HG02852 (cell line): ENCODE results near the gene SHMT2.
"Not testable (repeated sequence)": the region's sequence is repeated elsewhere in the genome, so short reads cannot be mapped to it uniquely, and the experiment has no call there.

Source experiments
- ATAC-seq: cut with Tn5 transposase; IDR thresholded peaks from one replicate; pipeline ENCODE4 v1.9.1; 2021; ENCODE audit warnings: mild to moderate bottlenecking, moderate library complexity; ENCODE audit not compliant: unreplicated experiment

The SHMT2 gene

DNA sequence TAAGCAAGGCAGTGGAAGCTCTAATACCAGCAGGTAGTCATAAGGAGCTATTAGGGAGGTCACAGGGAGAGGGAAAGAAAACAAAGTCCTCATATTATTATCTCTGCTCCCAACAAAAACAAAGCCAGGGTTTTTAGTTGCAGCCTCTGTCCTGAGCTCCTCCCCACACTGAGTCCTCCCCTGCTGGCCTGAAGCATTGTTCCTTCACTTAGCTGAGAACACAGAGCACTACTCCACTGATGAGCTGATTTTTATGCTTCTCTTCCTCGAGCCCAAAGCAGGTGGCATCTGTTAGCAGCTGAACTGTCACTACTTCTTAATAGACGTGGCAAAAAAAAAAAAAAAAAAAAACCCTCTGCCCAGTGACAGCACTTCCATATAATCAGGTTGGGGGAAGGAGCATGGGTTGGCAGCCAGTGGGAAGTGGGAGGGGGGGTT lies 31.9 kb downstream of the SHMT2 start:
- no peak for ATAC-seq

DNA sequence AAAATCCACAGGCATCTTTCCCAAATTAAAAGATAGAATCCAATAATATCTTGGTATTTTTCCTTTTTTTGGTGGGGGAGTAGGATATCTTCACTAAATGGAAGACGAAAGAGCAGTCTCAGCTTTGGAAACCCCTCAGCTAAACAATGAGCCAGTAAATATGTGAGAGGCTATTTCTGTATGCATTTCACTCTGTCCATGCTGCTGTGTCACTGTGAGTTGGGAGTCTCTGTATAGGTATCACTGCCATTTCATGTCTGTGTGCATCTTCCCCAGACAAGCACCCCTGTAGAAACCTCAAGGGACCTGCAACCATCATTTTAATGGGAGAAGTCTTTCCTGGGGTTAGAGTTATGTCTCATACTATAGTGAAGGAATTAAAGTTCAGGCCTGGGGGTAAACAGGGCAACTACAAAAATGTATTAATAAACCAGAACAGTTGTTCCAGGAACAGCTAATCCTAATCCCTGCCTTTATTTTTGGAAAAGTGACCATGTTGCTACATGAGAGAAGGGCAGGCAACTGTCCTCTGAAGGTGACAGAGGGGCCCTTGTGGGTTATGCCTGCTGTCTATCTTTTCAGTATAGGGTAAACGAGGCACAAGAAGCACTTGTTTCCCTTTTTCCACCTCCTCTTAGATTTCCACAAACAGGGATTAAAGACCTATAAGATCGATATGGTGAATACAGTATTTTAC lies 32.8 kb downstream of the SHMT2 start:
- no peak for ATAC-seq

DNA sequence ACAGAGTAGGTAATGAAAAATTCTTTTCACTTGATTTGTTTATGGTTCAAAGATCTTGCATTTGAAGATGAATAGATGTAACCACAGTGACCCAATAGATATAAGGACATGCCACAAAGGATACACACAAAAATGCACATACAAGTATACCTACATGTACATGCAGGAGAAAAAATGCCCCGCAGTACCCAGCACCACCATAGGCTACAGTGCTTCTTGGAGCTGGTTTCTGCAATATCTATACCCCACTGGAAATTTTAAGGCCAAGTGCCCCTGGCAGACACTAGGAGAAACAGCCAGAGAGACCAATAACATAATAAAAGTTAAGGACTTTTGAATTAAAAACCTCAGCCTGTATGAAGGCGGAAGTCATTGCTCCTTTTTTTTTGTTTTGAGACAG lies 33.6 kb downstream of the SHMT2 start:
- ATAC-seq: no peak

DNA sequence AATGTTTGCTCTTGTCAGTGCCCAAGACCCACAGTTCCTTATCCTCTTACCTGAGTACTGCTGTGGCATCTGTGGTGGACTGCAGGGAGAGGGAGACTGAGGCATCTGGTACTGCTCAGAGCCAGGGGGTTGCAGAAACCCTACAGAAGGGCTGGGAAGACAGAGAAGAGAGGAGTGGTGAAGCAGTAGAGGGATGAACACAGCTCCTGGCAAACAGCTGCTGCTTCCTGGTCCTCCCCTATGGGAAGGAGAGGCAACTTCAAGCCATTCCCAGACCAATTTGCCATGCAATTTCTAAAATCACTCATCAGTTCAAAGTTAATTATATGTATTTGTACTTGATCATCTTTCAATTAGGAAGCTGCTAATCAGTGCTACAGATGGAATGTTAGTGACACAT lies 37.2 kb downstream of the SHMT2 start:
- ATAC-seq: no peak

DNA sequence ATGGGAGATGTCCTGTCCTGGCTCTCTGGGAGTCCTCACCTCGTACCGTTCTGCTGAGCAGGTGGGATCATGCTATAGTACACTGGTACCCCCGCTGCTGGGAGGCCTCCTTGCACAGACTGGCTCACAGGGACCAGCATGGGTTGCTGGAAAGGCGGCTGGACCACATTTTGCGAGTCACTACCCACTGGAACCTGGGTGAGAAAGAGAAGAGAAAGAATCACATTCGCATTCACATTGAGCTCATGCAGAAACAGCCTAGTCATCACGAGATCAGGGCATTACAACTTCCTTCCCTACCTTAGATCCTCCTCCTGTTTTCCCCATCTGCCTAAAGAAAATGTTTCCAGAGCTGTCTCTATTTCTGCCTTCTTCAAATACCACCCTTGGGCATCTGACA lies 38.8 kb downstream of the SHMT2 start:
- ATAC-seq: no peak

DNA sequence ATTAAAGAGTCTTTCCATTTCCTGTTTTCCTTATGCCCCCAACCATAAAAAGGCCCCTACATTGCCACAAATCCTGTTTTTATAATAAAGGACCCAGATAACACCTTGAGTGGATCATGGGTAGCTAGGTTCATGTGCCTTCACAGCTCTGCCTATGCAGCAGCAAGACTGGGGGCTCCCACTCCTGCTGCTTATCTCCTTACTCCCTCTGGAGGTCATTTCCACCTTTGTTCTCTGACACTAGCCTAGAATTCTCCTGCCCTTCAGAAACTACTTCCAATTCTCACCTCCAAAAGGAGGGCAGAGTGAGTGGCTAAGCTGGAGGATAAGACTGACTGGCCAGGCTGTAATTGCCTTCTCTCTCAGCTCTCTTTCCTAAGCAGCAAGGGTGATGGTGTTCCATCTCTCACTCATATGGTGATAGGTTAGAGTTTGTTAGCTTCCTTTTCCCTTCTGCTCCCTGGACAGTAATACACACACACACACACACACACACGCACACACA lies 41.5 kb downstream of the SHMT2 start:
- no peak for ATAC-seq

DNA sequence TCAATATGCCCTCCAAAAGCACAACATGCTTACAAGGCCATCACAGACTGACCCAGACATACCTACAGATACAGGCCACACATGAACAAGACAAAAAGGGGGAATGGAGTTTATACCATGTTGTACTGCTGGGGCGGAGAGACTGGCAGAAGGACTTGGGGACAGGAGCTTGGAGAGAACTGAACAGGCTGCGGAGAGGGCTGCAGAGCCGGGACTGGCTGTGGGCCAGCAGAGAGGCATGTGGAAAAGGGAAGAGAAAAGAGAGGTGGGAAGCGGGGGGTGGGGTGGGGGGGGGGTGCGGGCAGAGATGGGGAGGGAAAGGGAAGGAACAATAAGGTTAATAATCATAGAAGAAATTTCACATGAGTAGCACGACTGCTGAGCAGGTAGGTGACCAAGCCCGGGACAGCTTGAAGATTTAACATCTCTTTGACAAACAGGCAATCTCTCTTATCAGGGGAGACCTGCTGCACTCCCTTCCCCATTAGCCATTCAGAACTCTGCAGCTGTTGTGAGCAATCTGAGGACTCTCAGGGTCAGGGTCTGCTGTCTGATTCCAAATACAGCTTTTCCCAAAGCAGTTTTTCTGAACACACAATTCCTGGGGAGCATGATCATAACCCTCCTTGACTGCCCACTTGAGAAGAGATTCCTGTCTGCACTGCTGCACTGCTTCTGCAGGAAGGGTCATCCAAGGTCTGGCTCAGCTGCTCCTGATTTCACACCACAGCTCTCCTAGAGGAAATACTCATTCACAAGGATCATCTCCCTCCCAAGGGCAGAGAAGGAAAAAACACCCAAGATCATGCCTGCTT lies 43.0 kb downstream of the SHMT2 start:
- ATAC-seq: no peak

DNA sequence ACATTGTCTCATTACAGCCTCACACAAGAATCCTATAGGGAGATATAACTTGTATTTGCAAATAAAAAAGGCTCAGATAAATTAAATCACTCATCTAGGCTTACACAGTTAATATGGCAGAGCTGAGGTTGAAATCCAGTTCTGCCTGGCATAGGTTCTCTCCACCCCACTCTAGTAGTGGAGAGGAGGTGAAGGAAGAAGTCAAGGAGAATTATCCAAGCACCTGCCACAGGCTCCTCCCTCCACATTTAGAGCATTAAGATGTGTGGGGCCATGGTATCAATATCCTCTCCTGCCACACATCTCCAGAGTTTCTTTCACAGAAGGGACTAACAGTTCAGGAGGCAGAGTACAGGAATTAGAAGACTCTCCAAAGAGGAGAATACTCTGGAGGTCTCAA lies 44.0 kb downstream of the SHMT2 start:
- ATAC-seq: no peak

DNA sequence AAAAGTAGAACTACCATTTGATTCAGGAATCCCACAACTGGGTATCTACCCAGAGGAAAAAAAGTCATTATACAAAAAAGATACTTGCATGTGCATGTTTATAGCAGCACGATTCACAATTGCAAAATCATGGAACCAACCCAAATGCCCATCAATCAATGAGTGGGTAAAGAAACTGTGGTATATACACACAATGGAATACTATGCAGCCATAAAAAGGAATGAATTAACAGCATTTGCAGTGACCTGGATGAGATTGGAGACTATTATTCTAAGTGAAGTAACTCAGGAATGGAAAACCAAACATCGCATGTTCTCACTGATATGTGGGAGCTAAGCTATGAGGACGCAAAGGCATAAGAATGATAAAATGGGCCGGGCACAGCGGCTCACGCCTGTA lies 46.7 kb downstream of the SHMT2 start:
- not testable (repeated sequence) for ATAC-seq

DNA sequence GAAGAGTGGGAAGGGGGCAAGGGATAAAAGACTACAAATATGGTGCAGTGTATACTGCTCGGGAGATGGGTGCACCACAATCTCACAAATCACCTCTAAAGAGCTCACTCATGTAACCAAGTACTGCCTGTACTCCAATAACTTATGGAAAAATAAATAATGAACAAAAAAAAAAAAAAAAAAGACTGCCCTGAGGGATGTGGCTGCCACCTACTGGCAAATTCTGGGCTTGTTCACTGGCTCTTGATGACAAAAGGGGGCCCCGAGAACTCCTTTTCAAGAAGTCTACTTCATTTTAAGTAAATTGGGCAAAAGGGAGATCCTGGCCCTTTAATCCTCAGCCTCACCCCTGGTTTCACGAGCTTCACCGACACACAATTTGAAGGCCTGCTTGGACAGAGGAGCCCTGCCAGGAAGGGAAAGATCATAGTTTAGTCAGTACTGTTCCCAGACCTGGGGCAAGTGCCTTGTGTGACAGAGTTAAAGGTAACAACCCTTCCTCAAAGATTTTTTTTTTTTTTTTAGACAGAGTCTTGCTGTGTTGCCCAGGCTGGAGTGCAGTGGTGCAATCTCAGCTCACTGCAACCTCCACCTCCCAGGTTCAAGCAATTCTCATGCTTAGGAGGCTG lies 47.5 kb downstream of the SHMT2 start:
- ATAC-seq: no peak

DNA sequence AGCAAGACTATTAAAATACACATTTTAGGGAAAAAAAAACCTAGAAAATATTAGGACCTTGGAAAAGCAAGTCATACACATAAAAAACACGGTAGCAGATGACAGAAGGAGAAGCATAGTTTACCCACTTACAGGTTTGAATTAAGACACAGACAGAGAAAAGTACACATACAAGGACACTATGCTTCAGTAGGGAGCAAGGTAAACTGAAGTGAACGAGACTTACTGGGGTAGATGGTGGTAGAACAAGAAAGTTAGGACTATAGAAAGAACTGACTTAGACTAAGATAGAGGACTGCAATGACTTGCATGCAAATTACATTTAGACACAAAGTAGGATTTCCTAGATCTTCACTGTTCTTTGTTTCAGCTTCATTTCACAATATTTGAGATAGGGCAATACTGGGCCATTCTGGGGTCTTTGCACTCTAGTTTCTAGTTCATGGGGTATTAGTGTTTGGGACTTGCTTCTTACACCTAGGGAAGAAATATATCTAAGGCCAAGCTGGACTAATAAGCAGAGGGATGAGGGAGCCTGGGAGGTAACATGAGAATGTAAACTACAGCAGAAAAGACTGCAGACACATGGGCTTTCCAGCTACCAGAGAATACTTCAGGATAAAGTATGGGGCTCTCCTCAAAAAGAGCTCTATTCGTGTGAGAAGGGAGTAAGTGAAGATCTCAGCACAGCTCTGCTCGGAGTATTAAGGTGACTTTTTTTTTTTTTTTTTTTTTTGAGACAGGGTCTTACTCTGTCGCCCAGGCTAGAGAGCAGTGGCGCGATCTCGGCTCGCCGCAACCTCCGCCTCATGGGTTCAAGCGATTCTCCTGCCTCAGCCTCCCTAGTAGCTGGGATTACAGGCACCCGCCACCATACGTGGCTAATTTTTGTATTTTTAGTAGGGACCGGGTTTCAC lies 49.2 kb downstream of the SHMT2 start:
- ATAC-seq: no peak

DNA sequence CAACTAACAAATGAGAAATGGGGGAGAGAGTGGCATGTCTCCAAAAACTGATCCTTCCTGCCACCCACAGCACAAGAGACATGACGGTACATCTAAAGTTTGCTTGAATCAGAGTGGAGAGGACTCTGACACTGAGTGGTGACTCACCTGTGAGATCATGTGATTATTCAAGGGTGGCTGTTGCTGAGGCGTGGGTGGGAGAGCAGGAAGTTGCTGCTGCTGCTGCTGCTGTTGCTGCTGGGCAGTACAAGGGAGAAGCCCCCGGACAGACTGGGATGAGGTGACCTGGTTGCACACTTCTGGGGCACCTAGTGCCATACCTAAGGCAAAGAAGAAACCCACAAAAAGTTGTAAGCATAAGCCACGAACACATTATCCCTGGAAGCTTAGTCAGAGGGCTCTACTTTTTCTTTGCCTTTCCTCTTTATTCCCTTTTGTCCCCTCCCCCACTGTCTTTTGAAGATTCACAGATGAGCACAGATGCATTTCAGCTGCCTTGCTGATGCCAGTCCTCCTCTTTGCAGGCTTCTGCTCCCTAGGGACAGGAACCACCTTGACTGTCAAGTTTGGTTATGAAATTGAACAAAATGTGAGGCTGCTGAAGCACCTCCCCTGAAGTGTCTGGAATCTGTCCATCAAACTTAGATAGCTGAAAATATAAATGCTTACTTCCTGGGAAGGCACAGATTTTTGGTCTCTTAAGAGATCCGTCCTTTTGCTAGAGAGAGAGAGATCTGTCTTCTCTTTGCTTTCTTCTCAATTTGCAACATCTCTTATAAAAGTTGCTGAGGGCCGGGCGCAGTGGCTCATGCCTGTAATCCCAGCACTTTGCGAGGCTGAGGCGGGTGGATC lies 50.9 kb downstream of the SHMT2 start:
- ATAC-seq: peak; percentile 97

DNA sequence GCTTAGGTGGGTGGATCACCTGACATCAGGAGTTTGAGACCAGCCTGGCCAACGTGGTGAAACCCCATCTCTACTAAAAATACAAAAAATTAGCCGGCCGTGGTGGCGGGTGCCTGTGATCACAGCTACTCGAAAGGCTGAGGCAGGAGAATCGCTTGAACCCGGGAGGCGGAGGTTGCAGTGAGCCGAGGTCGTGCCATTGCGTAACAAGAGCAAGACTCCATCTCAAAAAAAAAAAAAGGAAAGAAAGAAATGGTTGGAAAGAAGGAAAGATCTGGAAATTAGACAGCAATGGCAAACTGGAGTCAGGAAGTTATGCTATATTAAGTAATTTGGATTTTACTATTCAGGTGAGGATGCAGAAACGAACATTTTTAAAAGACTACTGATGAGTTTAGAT lies 52.6 kb downstream of the SHMT2 start:
- not testable (repeated sequence) for ATAC-seq
